ENCODE results near the gene TICAM1. TPM values are rescaled to one million over a fixed set of nuclear protein-coding genes. Genes with fewer than 3 reads are reported as not detected.

TICAM1 gene
- 3.3 and 3.5 TPM in 2 replicates for total RNA-seq

DNA sequence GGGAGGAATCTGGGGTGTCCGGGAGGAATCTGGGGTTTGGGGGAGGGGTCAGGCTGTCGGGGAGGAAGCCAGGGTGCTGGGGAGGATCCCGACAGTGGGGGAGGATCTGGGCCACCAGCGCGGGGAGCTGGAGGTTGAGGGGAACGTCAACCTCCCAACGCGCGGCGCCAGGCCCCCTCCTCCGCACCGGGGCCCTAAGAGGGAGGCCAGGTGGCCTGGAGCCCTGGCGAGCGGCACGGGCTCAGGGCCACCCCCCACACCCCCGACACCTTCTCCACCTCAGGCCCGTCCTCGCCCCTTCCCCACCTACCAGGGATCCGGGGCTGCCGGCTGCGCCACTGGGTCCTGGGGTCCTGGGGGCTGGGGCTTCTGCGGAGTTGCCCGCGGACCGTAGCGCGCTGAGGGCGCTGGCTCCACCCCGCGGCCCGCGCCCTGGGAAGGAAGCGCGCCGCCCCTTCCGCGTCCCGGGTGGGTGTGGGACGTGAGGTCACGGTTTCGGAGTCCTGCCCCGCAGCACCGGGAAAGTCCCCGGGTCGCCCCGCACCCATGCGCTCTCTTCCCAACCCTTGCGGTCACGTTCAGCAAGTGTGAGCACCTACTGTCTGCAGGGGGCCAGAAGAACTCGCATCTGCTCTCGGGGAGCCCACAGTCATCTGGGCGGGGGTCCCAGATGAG lies at the start of gene TICAM1:
TICAM1 (minus strand) TSS at position 409 of the 675 bp plus-strand sequence. CDS start 13,335 bp downstream, outside the sequence.

DNA sequence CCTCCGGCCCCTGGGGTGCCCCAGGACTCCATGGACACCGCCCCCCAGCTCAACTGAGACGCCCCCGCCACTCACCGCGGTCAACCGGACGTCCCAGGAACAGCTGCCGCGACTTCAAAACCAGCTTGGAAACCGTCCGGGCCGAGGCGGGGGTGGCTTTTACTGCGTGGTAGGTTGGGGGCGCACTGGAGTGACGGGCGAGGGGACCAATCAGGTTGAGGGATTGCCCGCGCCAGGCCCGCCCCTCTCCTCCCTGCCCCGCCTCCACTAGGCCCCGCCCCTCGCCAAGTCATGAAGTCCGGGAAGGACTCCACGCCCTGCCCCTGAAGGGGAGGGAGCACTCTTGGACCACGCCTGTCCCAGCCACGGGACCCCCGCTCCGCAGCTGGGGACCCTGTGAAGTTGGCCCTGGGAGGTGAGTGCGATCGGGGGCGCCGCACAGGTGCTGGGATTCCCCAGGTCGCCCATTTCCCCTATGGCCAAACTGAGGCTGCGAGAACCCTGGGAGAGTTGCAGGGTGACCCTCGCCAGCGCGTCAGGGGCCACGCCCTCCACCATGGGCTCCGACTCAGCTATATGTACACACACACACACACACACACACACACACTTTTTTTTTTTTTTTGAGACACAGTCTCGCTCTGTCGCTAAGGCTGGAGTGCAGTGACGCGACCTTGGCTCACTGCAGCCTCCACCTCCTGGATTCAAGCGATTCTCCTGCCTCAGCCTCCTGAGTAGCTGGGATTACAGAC lies 36.2 kb upstream of the TICAM1 start, which contains the start of gene PLIN3:
PLIN3 (minus strand) TSS at position 134 of the 752 bp plus-strand sequence. CDS start 6,273 bp downstream, outside the sequence.

DNA sequence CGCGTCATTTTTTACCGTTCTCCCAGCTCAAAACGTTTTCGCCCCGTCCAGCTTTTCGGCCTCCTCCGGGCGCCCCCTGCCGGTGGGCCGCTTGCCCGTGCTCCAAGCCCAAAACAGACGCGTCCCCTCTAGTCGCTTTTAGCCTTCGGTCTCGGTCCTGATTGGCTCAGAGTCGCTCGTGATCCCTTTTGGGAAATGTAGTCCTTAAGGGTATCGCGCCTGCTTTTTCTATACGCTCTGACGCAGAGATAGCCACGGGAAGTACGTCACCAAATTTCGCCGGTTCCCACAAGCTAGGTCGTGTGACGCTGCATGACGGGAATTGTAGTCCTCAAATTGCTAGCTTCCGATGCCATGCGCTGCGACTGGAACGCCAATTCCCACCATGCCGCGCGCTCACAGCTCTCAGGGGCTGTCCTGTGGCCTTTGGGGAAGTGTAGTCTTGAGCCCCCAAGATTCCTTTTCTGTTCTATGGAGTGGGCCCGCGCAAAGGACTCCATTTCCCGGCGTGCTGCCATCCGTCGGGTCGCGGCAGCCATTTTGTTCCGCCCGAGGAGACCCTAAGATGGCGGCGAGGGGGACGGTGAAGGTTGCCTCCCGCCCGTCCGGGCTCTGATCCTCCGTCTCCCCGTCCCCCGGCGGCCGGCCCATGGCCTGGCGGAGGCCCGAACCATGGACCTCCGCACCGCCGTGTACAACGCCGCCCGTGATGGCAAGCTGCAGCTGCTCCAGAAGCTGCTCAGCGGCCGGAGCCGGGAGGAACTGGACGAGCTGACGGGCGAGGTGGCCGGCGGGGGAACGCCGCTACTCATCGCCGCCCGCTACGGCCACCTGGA lies 40.1 kb downstream of the TICAM1 start, which contains the start of gene FEM1A:
FEM1A (plus strand) TSS at position 552 of the 836 bp plus-strand sequence; CDS start at position 673, 121 bp downstream.

Small RNA genes lying within 50 kb of the gene (small RNA-seq; reads per million reads assigned to genes)
- gene MIR7-3 = 0.17 reads per million

Other genes starting within 250 kb of the TICAM1 start
- 2.4 and 3.1 TPM in 2 replicates for gene TNFAIP8L1, start 192.2 kb downstream of the TICAM1 start, total RNA-seq
- 82.8 and 131 TPM in 2 replicates for gene MYDGF, start 161.4 kb downstream of the TICAM1 start, total RNA-seq
- 36.5 and 52.5 TPM in 2 replicates for gene DPP9, start 107.9 kb downstream of the TICAM1 start, total RNA-seq
- 17.3 and 20.8 TPM in 2 replicates for gene FEM1A, start 40.0 kb downstream of the TICAM1 start, total RNA-seq
- gene PLIN3, start 36.0 kb upstream of the TICAM1 start, total RNA-seq = 161 and 270 TPM in 2 replicates
- gene ARRDC5, start 71.2 kb upstream of the TICAM1 start, total RNA-seq = not detected in 2 replicates
- 25.9 and 26.8 TPM in 2 replicates for gene UHRF1, start 77.8 kb upstream of the TICAM1 start, total RNA-seq
- gene KDM4B, start 137.4 kb upstream of the TICAM1 start, total RNA-seq = 80.1 and 92.6 TPM in 2 replicates